K562 (cell line): ENCODE measurements around the gene LRMDA. TPM values are rescaled to one million over a fixed set of nuclear protein-coding genes. Genes with fewer than 3 reads are reported as not detected.

ENCODE experiments used
- ATAC-seq: fragments of 200-7000 bp; cut with Tn5 transposase; 3 replicates; pipeline ENCODE4 v1.9.1; 2020; ENCODE audit warnings: moderate library complexity
- BruUV-seq: library from RNA; stranded (reverse); fragments of 400-500 nt; replicated peaks from 2 replicates; lab custom pipeline; 2021; lab: Mats Ljungman, UMichigan
- CTCF ChIA-PET: fragments of 300-600 bp; formaldehyde crosslinking; extraction: SDS; loops from one replicate; lab custom pipeline; 2021; ENCODE audit warnings: low intra/inter-chr PET ratio; lab: Yijun Ruan, JAX
- POLR2A ChIA-PET: fragments of 300-600, 350-650 bp; sonication (Branson Sonifier 250); formaldehyde crosslinking; extraction: SDS; loops from one replicate; lab custom pipeline; 2021; ENCODE audit warnings: antibody characterized with exemption, inconsistent platforms; lab: Yijun Ruan, JAX
- DNase-seq, 4 experiments: peaks; one replicate each; pipeline versions ENCODE4 v3.0.0 to v3.0.0-alpha.2; 2011 to 2018; ENCODE audit warnings: low spot score in 3 of 4, mixed read lengths in 3 of 4; ENCODE audit errors: extremely low read depth in 1 of 4
- FAIRE-seq: peaks from 2 replicates; lab custom pipeline; 2011; peaks lifted over from hg19 to GRCh38; lab: Jason Lieb, UNC
- H2AFZ ChIP-seq: 2 replicates; pipeline ENCODE4 v1.6.0; 2011; ENCODE audit warnings: low read depth, low read length, control low read depth, inconsistent platforms
- H3K27ac ChIP-seq: fragments of 200-600 bp; 3 replicates; pipeline ENCODE4 v1.8.0; 2011; ENCODE audit warnings: low read depth, mild to moderate bottlenecking, control low read depth, inconsistent platforms, low read length, moderate library complexity, mixed read lengths; ENCODE audit errors: extremely low read depth
- H3K27me3 ChIP-seq, 2 experiments: fragments of 300-600 bp in 1 of 2; 2 replicates in 1 of 2; 3 replicates in 1 of 2; pipeline versions ENCODE4 v1.6.0 to v1.8.0; 2011; ENCODE audit warnings: inconsistent platforms in 2 of 2, low read length in 2 of 2, mild to moderate bottlenecking in 1 of 2, mixed read lengths in 1 of 2, moderate library complexity in 1 of 2; ENCODE audit not compliant: control insufficient read depth in 2 of 2, insufficient read depth in 2 of 2
- H3K36me3 ChIP-seq: fragments of 300-600 bp; 3 replicates; pipeline ENCODE4 v1.8.0; 2011; ENCODE audit warnings: mild to moderate bottlenecking, low read length, inconsistent platforms; ENCODE audit not compliant: control insufficient read depth, insufficient read depth
- H3K4me1 ChIP-seq, 2 experiments: fragments of 200-600 bp in 1 of 2; replicated peaks in 1 of 2; 2 replicates in 1 of 2; 3 replicates in 1 of 2; pipeline versions ENCODE4 v1.5.1 to v1.8.0; 2011; ENCODE audit warnings: inconsistent platforms in 2 of 2, low read length in 2 of 2, mild to moderate bottlenecking in 1 of 2, mixed read lengths in 1 of 2, moderate library complexity in 1 of 2; ENCODE audit not compliant: control insufficient read depth in 2 of 2, insufficient read depth in 2 of 2
- H3K4me2 ChIP-seq: 2 replicates; pipeline ENCODE4 v1.6.1; 2011; ENCODE audit warnings: low read length, control low read depth, inconsistent platforms, mixed read lengths; ENCODE audit not compliant: insufficient read depth
- H3K4me3 ChIP-seq: fragments of 200-600 bp; sonication (generic), shearing (Covaris generic); 2 replicates; pipeline ENCODE4 v1.5.1; 2016; ENCODE audit warnings: control low read depth, inconsistent platforms
- H3K79me2 ChIP-seq: fragments of 200-600 bp; 3 replicates; pipeline ENCODE4 v1.8.0; 2011; ENCODE audit warnings: low read length, inconsistent platforms; ENCODE audit not compliant: control insufficient read depth, insufficient read depth
- H3K9ac ChIP-seq, 2 experiments: 2 replicates each; pipeline versions ENCODE4 v1.6.0 to v1.6.1; 2011; ENCODE audit warnings: low read depth in 2 of 2, low read length in 2 of 2, control low read depth in 1 of 2, inconsistent platforms in 1 of 2, mild to moderate bottlenecking in 1 of 2, mixed read lengths in 1 of 2; ENCODE audit not compliant: insufficient read depth in 1 of 2
- H3K9me1 ChIP-seq: one replicate; pipeline ENCODE4 v1.6.0; 2011; ENCODE audit warnings: inconsistent platforms, mild to moderate bottlenecking, low read length, moderate library complexity; ENCODE audit not compliant: control insufficient read depth, insufficient read depth
- H3K9me3 ChIP-seq: replicated peaks from 2 replicates; pipeline ENCODE4 v1.5.1; 2011; ENCODE audit warnings: low read depth, low read length, inconsistent platforms; ENCODE audit not compliant: control insufficient read depth, insufficient read depth
- H4K20me1 ChIP-seq: replicated peaks from 2 replicates; pipeline ENCODE4 v1.6.1; 2011; ENCODE audit warnings: low read length, inconsistent platforms, mixed read lengths; ENCODE audit not compliant: control insufficient read depth, insufficient read depth
- CHD7 ChIP-seq: fragments of 200-600 bp; sonication (generic); IDR thresholded peaks from one replicate; pipeline ENCODE4 v1.6.1; 2012; ENCODE audit warnings: mild to moderate bottlenecking, low read depth, low read length, inconsistent platforms
- ERF ChIP-seq: fragments of 450-650 bp; formaldehyde crosslinking; IDR thresholded peaks from 2 replicates; pipeline ENCODE4 v1.4.0; 2020; ENCODE audit warnings: mild to moderate bottlenecking, mixed read lengths
- HBP1 ChIP-seq: fragments of 450-650 bp; formaldehyde crosslinking; IDR thresholded peaks from 2 replicates; pipeline ENCODE4 v1.4.0; 2022; ENCODE audit warnings: missing genetic modification characterization
- HNRNPL ChIP-seq: fragments of 200-400 bp; formaldehyde crosslinking; IDR thresholded peaks from 2 replicates; pipeline ENCODE4 v1.6.1; 2017; ENCODE audit warnings: low read depth, mild to moderate bottlenecking, low read length
- SMAD1 ChIP-seq: fragments of 150-350 bp; IDR thresholded peaks from 2 replicates; pipeline ENCODE4 v1.6.1; 2014; ENCODE audit warnings: low read length, low read depth; ENCODE audit not compliant: partially characterized antibody
- TAL1 ChIP-seq: fragments of 450-650 bp; IDR thresholded peaks from 2 replicates; pipeline ENCODE4 v1.6.1; 2016; ENCODE audit warnings: mild to moderate bottlenecking
- ZNF324 ChIP-seq: fragments of 250-450 bp; sonication (Bioruptor Pico); IDR thresholded peaks from 2 replicates; pipeline ENCODE4 v1.4.0; 2020; ENCODE audit warnings: mild to moderate bottlenecking
- ZNF395 ChIP-seq: fragments of 200-800 bp; sonication (Bioruptor generic); IDR thresholded peaks from 2 replicates; pipeline ENCODE4 v1.6.1; 2017; ENCODE audit warnings: missing genetic modification characterization, missing compliant biosample characterization
- ZNF408 ChIP-seq: fragments of 250-450 bp; sonication (Bioruptor Pico); IDR thresholded peaks from 2 replicates; pipeline ENCODE4 v1.4.0; 2020; ENCODE audit warnings: low read depth, mild to moderate bottlenecking, moderate library complexity
- WGBS: fragments of 100-300 bp; shearing (Covaris generic); methylation state at CpG from one replicate; pipeline ENCODE4 v1.1.6; 2016; ENCODE audit warnings: low coverage, mixed read lengths; ENCODE audit not compliant: insufficient coverage; ENCODE audit errors: missing lambda C conversion rate; 5-methylcytosine and 5-hydroxymethylcytosine counted together
- in situ Hi-C: fragments of 300-500 bp; cut with MboI; formaldehyde crosslinking; loops from 4 replicates; pipeline ENCODE4 v1.15.0; 2018; ENCODE audit warnings: inconsistent platforms, mixed read lengths
- intact Hi-C: fragments of 100-400 bp; cut with micrococcal nuclease; formaldehyde crosslinking; loops from 2 replicates; pipeline ENCODE4 v1.14.2; 2022
- polyA plus RNA-seq, 8 experiments: library from polyadenylated mRNA; depleted of rRNA in 4 of 8; stranded (reverse) in 5 of 8; unstranded in 3 of 8; fragments of >200 nt; fragmentation: Nextera tagmentation in 2 of 8; fragmentation: Illumina TruSeq in 1 of 8; extraction: Ambion mirVana in 2 of 8; extraction: Trizol in 1 of 8; gene quantifications; 2 replicates each; pipeline versions ENCODE4 v1.2.1 to v1.2.3, GENCODE V29; 2011 to 2014; ENCODE audit warnings: inconsistent platforms in 1 of 8, missing spikeins in 1 of 8
- total RNA-seq, 7 experiments: library from RNA; depleted of rRNA in 6 of 7; stranded (reverse); fragments of >200 nt in 6 of 7; fragmentation: Illumina TruSeq in 2 of 7; extraction: Trizol in 2 of 7; gene quantifications; 2 replicates each; pipeline versions ENCODE4 v1.2.1 to v1.2.3, GENCODE V29; 2011 to 2021; ENCODE audit warnings: low replicate concordance in 1 of 7

The LRMDA gene
- total and polyA plus RNA-seq, 9 of the 15 experiments (the other 6 are each of a cell fraction or from before 2014, with no cell fraction given): 0.25 TPM; not detected in 8

GRCh38 chr10:76248649-76249200 lies 817.3 kb downstream of the LRMDA start:
- Histone ChIP-seq H3K4me2 (no peak overlapping the region), H3K27ac (no peak overlapping the region), H3K4me3 (no peak overlapping the region), H3K9me1 (no peaks in the 10 kb centered on the region), H3K9me3 (no peaks in the 10 kb centered on the region), H3K27me3 (no peaks in the 10 kb centered on the region), H3K36me3 (no peaks in the 10 kb centered on the region), H4K20me1 (no peaks in the 10 kb centered on the region), H3K79me2 (no peaks in the 10 kb centered on the region), H2AFZ (no peak overlapping the region), H3K4me1 (no peaks in the 10 kb centered on the region), H3K9ac (no peak overlapping the region)
- 0% methylated on average over 1 of the region's 1 CpG for WGBS
- CTCF ChIA-PET: no interaction called here
- no TSS peak for BruUV-seq
- FAIRE-seq (no peak), ATAC-seq (no peak), DNase-seq (no peak)
- intact Hi-C loops: no loop called here
- in situ Hi-C loops: no loop called here
- POLR2A ChIA-PET: no interaction called here
- TF ChIP-seq ZNF395 (CRISPR knock-in tag) (no peak), SMAD1 (no peak), CHD7 (no peak), HNRNPL (no peak), ERF (CRISPR knock-in tag) (no peak), HBP1 (CRISPR knock-in tag) (no peak), ZNF408 (no peak), ZNF324 (CRISPR knock-in tag) (no peak), TAL1 (no peak)
